GM18499 (cell line): ENCODE data around the gene NCAPG2.
"Not testable (repeated sequence)": the region's sequence is repeated elsewhere in the genome, so short reads cannot be mapped to it uniquely, and the experiment has no call there.

Experiments used
- ATAC-seq: cut with Tn5 transposase; IDR thresholded peaks from one replicate; pipeline ENCODE4 v1.9.1; 2021; ENCODE audit warnings: moderate number of reproducible peaks; ENCODE audit not compliant: insufficient read depth, unreplicated experiment

The NCAPG2 gene

GRCh38 chr7:158645842-158646241, 58.8 kb downstream of the NCAPG2 start:
- no peak for ATAC-seq

GRCh38 chr7:158642149-158642548, 62.5 kb downstream of the NCAPG2 start:
- no peak for ATAC-seq

- ATAC-seq: no peak
These were observed 66.6 kb downstream of the NCAPG2 start for GRCh38 chr7:158638001-158638400.

GRCh38 chr7:158633055-158633956, 71.3 kb downstream of the NCAPG2 start:
- no peak for ATAC-seq

- no peak for ATAC-seq
These were observed 72.9 kb downstream of the NCAPG2 start for GRCh38 chr7:158631574-158632195.

- not testable (repeated sequence) for ATAC-seq
These were observed 78.3 kb downstream of the NCAPG2 start for GRCh38 chr7:158626289-158626688.

GRCh38 chr7:158623241-158623640, 81.4 kb downstream of the NCAPG2 start:
- ATAC-seq: no peak

- no peak for ATAC-seq
These were observed 83.7 kb downstream of the NCAPG2 start for GRCh38 chr7:158620839-158621441.

GRCh38 chr7:158620418-158620817, 84.2 kb downstream of the NCAPG2 start:
- ATAC-seq: no peak

- ATAC-seq: no peak
These were observed 85.9 kb downstream of the NCAPG2 start for GRCh38 chr7:158618745-158619140.

- ATAC-seq: no peak
These were observed 86.9 kb downstream of the NCAPG2 start for GRCh38 chr7:158617737-158618128.

- ATAC-seq: no peak
These were observed 88.6 kb downstream of the NCAPG2 start for GRCh38 chr7:158616050-158616449.

GRCh38 chr7:158614700-158615099, 89.9 kb downstream of the NCAPG2 start:
- no peak for ATAC-seq

GRCh38 chr7:158613481-158613880, 91.1 kb downstream of the NCAPG2 start:
- peak; percentile 91 for ATAC-seq

- no peak for ATAC-seq
These were observed 92.1 kb downstream of the NCAPG2 start for GRCh38 chr7:158612546-158612945.

GRCh38 chr7:158611541-158611940, 93.1 kb downstream of the NCAPG2 start:
- no peak for ATAC-seq

GRCh38 chr7:158609313-158609974, 95.2 kb downstream of the NCAPG2 start:
- no peak for ATAC-seq

- ATAC-seq: no peak
These were observed 97.0 kb downstream of the NCAPG2 start for GRCh38 chr7:158607563-158607962.

GRCh38 chr7:158606671-158607424, 97.8 kb downstream of the NCAPG2 start:
- no peak for ATAC-seq

GRCh38 chr7:158606129-158606528, 98.5 kb downstream of the NCAPG2 start:
- ATAC-seq: no peak
